Panc1 (cell line): ENCODE data around the gene PRR36.

Experiments used
- CTCF ChIP-seq: fragments of 450-650 bp; IDR thresholded peaks from 2 replicates; pipeline ENCODE4 v1.5.1; 2017; ENCODE audit warnings: mild to moderate bottlenecking
- POLR2AphosphoS5 ChIP-seq: IDR thresholded peaks from 2 replicates; pipeline ENCODE4 v1.6.1; 2012; ENCODE audit warnings: mild to moderate bottlenecking, low read depth, low read length, moderate library complexity
- REST ChIP-seq, 2 experiments: IDR thresholded peaks; 2 replicates each; pipeline ENCODE4 v1.6.1; 2011 to 2012; ENCODE audit warnings: low read depth in 2 of 2, control low read depth in 1 of 2, low read length in 1 of 2, mild to moderate bottlenecking in 1 of 2, moderate library complexity in 1 of 2; ENCODE audit not compliant: insufficient read depth in 1 of 2

- TF ChIP-seq REST (IDR thresholded peaks at IDR 0.05; ENCODE audit: insufficient read depth in 1 of 2, low read depth in 2 of 2, low read length in 1 of 2) (no peak), CTCF (no peak), POLR2AphosphoS5 (no peak)
These were observed 36.4 kb upstream of the PRR36 start for GRCh38 chr19:7910321-7911161.
